GM23338 (cell line): ENCODE measurements around the gene FTO. TPM values are rescaled to one million over a fixed set of nuclear protein-coding genes. Genes with fewer than 3 reads are reported as not detected.

Experiments used
- ATAC-seq: fragments of 200-7000 bp; cut with Tn5 transposase; 3 replicates; pipeline ENCODE4 v1.9.1; 2020
- DNase-seq: peaks from one replicate; pipeline ENCODE4 v3.0.0-alpha.2; 2015; ENCODE audit warnings: low spot score
- H2AFZ ChIP-seq: fragments of 200-600 bp; sonication (generic); 2 replicates; pipeline ENCODE4 v1.8.0; 2016; ENCODE audit warnings: antibody characterized with exemption, mild to moderate bottlenecking, moderate library complexity
- H3F3A ChIP-seq: fragments of 200-600 bp; sonication (generic); replicated peaks from 2 replicates; pipeline ENCODE4 v1.8.0; 2017; ENCODE audit warnings: antibody characterized with exemption, mixed run types, low read depth
- H3K27ac ChIP-seq: fragments of 200-600 bp; sonication (generic); 2 replicates; pipeline ENCODE4 v1.6.1; 2016; ENCODE audit warnings: low read depth
- H3K27me3 ChIP-seq: fragments of 200-600 bp; sonication (generic); 2 replicates; pipeline ENCODE4 v1.8.0; 2016; ENCODE audit warnings: mild to moderate bottlenecking, mixed run types, moderate library complexity; ENCODE audit not compliant: insufficient read depth
- H3K36me3 ChIP-seq: fragments of 200-600 bp; sonication (generic); 2 replicates; pipeline ENCODE4 v1.8.0; 2016; ENCODE audit warnings: mild to moderate bottlenecking; ENCODE audit not compliant: insufficient read depth
- H3K4me1 ChIP-seq: fragments of 200-600 bp; sonication (generic); 2 replicates; pipeline ENCODE4 v1.8.0; 2016; ENCODE audit warnings: mild to moderate bottlenecking, moderate library complexity; ENCODE audit not compliant: insufficient read depth
- H3K4me2 ChIP-seq: fragments of 200-600 bp; sonication (generic); 2 replicates; pipeline ENCODE4 v1.7.1; 2017; ENCODE audit warnings: mixed run types
- H3K4me3 ChIP-seq: fragments of 200-600 bp; sonication (generic); 2 replicates; pipeline ENCODE4 v1.6.1; 2016; ENCODE audit warnings: mixed run types
- H3K79me2 ChIP-seq: fragments of 200-600 bp; sonication (generic); replicated peaks from 2 replicates; pipeline ENCODE4 v1.8.0; 2017; ENCODE audit warnings: mild to moderate bottlenecking; ENCODE audit not compliant: insufficient read depth
- H3K9me2 ChIP-seq: fragments of 200-600 bp; sonication (generic); 2 replicates; pipeline ENCODE4 v1.8.0; 2017; ENCODE audit not compliant: insufficient read depth
- H4K20me1 ChIP-seq: fragments of 200-600 bp; sonication (generic); replicated peaks from 2 replicates; pipeline ENCODE4 v1.8.0; 2017; ENCODE audit warnings: mild to moderate bottlenecking; ENCODE audit not compliant: insufficient read depth
- H3K27ac Mint-ChIP-seq: 2 replicates; pipeline ENCODE4 v1.8.0; 2020; ENCODE audit warnings: inconsistent platforms, mild to moderate bottlenecking, moderate library complexity, mixed read lengths
- H3K27me3 Mint-ChIP-seq: 3 replicates; pipeline ENCODE4 v1.8.0; 2022; ENCODE audit warnings: low read depth, mild to moderate bottlenecking, moderate library complexity, mixed read lengths, inconsistent platforms; ENCODE audit not compliant: insufficient read depth, poor library complexity
- H3K36me3 Mint-ChIP-seq: 3 replicates; pipeline ENCODE4 v1.8.0; 2021; ENCODE audit warnings: low read depth, mild to moderate bottlenecking, inconsistent platforms, moderate library complexity, mixed read lengths
- H3K4me1 Mint-ChIP-seq: 3 replicates; pipeline ENCODE4 v1.8.0; 2020; ENCODE audit warnings: mild to moderate bottlenecking, inconsistent platforms, mixed read lengths
- H3K4me3 Mint-ChIP-seq: 3 replicates; pipeline ENCODE4 v1.8.0; 2021; ENCODE audit warnings: moderate library complexity, mild to moderate bottlenecking, inconsistent platforms, mixed read lengths
- H3K9me3 Mint-ChIP-seq: 3 replicates; pipeline ENCODE4 v1.8.0; 2020; ENCODE audit warnings: moderate library complexity, mild to moderate bottlenecking, inconsistent platforms, mixed read lengths
- JUNB ChIP-seq: IDR thresholded peaks from one replicate; pipeline ENCODE4 v1.6.1; 2016; ENCODE audit warnings: antibody characterized with exemption; ENCODE audit not compliant: unreplicated experiment
- STAT1 ChIP-seq: IDR thresholded peaks from one replicate; pipeline ENCODE4 v1.6.1; 2016; ENCODE audit warnings: antibody characterized with exemption; ENCODE audit not compliant: unreplicated experiment
- ZNF331 ChIP-seq: fragments of 250-450 bp; sonication (Bioruptor Pico); IDR thresholded peaks from 2 replicates; pipeline ENCODE4 v1.5.0; 2020; ENCODE audit warnings: low read depth, mild to moderate bottlenecking, moderate library complexity
- ZNF462 ChIP-seq: fragments of 250-450 bp; sonication (Bioruptor Pico); IDR thresholded peaks from 2 replicates; pipeline ENCODE4 v1.5.0; 2020; ENCODE audit warnings: mild to moderate bottlenecking, moderate library complexity
- polyA plus RNA-seq: library from polyadenylated mRNA; unstranded; fragments of >200 nt; fragmentation: Nextera tagmentation; extraction: Ambion mirVana; gene quantifications from 2 replicates; pipeline ENCODE4 v1.2.1, GENCODE V29; 2016
- total RNA-seq: library from RNA; depleted of rRNA; stranded (reverse); fragments of >200 nt; shearing (Covaris generic); gene quantifications from 2 replicates; pipeline ENCODE4 v1.2.3, GENCODE V29; 2014

Gene FTO
- total and polyA plus RNA-seq, 2 experiments from 2014 or later: 17.7 to 69.6 TPM

- H3K27ac ChIP-seq: no peak overlapping the region
- H4K20me1 ChIP-seq: 0 out of 2 replicates have a peak, but pooled peaks cover 2% of the 10 kb centered on the region
- Mint-ChIP-seq H3K4me1 (peaks cover 21% of the 10 kb centered on the region), H3K9me3 (no peaks in the 10 kb centered on the region), H3K27me3 (no peaks in the 10 kb centered on the region), H3K36me3 (no peaks in the 10 kb centered on the region), H3K4me3 (no peak overlapping the region), H3K27ac (no peak overlapping the region)
- DNase-seq: no peak
- no peak overlapping the region for H3K4me2 ChIP-seq
- H3K4me3 ChIP-seq: no peak overlapping the region
- no peaks in the 10 kb centered on the region for H3K27me3 ChIP-seq
- no peaks in the 10 kb centered on the region for H3K9me2 ChIP-seq
- TF ChIP-seq ZNF331 (CRISPR knock-in tag): no peak
- TF ChIP-seq ZNF462 (CRISPR knock-in tag): no peak
- TF ChIP-seq STAT1: no peak
- no peak for TF ChIP-seq JUNB
- H3F3A ChIP-seq: no peaks in the 10 kb centered on the region
- H2AFZ ChIP-seq: no peak overlapping the region
- H3K79me2 ChIP-seq: no peaks in the 10 kb centered on the region
- H3K36me3 ChIP-seq: no peaks in the 10 kb centered on the region
- H3K4me1 ChIP-seq: 0 out of 2 replicates have a peak, but pooled peaks cover 4% of the 10 kb centered on the region
- ATAC-seq: no peak
These were observed 219.0 kb downstream of the FTO start for GRCh38 chr16:53922807-53923571.
